RPMI7951 (cell line): Measurements from ENCODE around the gene SMYD3. TPM values are rescaled to one million over a fixed set of nuclear protein-coding genes. Genes with fewer than 3 reads are reported as not detected.
A peak's percentile ranks its signal among the peaks of the same experiment; 100 is the strongest.

ENCODE experiments used
- DNase-seq: peaks from one replicate; pipeline ENCODE4 v3.0.0-alpha.2; 2012; ENCODE audit warnings: low read depth
- total RNA-seq: library from RNA; depleted of rRNA; stranded (reverse); fragments of >200 nt; shearing (Covaris generic); gene quantifications from 2 replicates; pipeline ENCODE4 v1.2.3, GENCODE V29; 2014

The SMYD3 gene
- total RNA-seq, 1 experiment from 2014 or later: 33.9 TPM

DNA sequence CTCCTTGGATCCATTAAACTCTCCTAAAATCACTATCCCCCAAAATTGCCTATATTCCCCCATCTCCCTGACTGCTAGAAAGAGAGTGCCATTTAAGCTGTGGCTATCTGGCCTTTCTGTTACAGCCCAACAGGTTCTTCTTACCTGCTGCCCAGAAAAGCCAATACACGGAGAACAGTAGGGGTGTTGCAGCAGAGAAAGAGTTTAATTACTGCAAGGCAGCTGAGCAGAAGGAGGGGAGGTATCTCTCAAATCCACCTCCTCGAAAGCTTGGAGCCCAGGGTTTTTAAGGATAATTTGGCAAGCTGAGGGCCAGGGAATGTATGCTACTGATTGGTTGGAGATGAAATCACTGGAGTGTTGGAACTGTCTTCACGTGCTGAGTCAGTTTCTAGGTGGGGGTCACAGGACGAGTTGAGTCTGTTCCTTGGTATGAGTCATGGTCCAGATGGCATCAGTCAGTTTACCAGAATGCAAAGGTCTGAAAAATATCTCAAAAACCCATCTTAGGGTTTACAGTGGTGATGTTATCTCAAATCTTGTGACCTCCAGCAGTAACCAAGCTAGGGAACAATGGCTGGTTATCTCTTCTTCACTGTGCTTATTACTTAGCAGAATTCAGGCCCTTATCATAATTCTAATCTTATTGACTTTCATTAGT is 89.8 kb downstream of the SMYD3 start:
- DNase-seq: peak; percentile 93

- no peak for DNase-seq
These were observed 90.8 kb downstream of the SMYD3 start for GRCh38 chr1:246416261-246416660.

DNA sequence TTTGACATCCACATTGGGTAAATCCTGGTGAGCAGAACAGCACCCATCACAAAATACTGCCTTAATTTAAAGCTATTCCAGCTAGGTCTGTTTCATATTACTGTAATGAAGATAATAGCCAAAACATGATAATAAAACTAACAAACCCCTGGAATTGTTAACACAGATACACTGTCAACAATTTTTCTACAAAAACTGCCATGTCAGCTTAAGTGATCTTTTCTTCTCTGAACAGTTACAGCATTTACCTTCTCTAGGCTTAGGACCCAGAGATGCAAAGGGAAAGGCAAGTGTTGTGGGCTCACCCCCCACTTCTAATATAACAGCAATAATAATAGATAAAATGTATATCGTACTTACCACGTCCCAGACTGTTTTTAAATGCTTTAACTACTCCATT is 92.1 kb downstream of the SMYD3 start:
- DNase-seq: no peak

DNA sequence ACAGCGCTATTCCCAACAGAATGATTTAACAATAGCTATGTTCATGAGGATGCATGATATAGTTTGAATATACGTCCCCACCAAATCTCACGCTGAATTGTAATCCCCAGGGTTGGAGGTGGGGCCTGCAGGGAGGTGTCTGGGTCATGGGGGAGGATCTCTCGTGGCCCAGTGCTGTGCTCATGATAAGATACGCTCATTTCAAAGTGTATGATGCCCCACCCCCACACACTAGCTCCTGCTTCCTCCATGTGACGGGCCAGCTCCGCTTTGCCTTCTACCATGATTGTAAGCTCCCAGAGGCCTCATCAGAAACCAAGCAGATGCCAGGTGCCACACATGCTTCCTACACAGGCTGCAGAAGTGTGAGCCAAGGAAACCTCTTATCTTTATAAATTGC is 93.6 kb downstream of the SMYD3 start:
- DNase-seq: no peak

DNA sequence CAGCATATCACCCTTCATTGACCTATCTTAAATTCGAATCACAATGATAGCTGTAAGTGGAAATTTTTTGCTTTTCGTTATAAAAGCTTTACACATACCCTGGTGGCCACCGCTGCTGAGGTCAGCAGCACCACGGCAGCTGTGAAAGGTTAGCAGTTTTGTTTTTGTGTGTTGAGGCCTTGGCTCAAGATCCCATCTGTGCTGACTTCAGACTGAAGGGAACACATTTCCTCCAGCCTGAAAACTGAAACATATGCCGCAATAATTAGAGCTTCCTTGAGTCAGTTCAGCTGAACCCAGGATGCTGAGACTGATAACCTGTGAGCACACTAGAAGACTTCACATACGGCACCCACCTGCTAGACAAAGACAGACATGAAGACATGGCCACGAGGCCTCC is 103.0 kb downstream of the SMYD3 start:
- no peak for DNase-seq

GRCh38 chr1:246398126-246398813 is 108.8 kb downstream of the SMYD3 start:
- DNase-seq: no peak

DNA sequence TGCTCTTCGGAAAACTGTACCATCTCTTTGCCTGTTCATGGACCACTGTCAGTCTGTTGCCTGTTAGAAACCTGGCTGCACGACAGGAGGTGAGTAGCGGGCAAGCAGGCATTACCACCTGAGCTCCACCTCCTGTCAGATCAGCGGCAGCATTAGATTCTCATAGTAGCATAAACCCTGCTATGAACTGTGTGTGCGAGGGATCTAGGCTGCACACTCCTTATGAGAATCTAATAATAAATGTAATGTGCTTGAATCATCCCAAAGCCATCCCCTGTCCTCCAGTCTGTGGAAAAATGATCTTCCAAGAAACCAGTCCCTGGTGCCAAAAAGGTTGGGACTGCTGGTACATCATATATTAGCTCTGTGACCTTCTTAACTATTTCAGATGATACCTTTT is 110.0 kb downstream of the SMYD3 start:
- DNase-seq: no peak

GRCh38 chr1:246396322-246396721 is 110.8 kb downstream of the SMYD3 start:
- DNase-seq: no peak

GRCh38 chr1:246394121-246394520 is 113.0 kb downstream of the SMYD3 start:
- no peak for DNase-seq

GRCh38 chr1:246390855-246391254 is 116.2 kb downstream of the SMYD3 start:
- no peak for DNase-seq

- DNase-seq: no peak
These were observed 122.5 kb downstream of the SMYD3 start for GRCh38 chr1:246384616-246385015.

DNA sequence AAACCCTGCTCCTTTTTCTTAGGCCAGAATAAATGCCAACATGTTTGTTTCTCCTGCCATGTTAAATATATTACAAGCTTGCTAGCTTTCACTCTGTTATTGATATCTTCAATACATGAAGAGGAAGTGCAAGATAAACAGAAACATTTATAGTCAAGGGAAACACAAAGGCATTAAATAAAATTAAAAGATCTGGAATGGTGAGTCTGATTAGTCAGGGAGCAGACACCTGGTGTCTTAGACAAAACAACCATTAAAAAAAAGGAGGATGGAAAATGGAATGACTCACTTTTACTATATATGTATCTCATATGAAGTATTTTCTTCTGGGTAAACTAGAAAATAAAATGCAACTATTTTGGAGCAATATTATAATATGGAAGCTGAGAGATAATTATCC is 123.3 kb downstream of the SMYD3 start:
- DNase-seq: no peak

DNA sequence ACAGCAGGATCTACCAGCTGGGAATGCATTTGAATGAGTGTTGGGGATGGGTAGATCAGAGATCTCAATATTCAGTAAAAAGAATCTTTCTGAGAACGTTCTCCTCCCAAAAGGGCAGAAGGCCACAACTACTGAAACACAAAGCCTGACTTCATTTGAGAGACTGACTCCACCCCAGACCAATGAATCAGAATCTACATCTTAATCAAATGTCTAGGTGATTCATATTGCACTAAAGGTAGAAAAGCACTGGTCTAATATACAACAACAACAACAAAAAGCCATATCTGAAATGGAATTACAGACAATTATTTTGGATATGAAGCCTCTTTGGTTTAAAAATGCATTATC is 123.9 kb downstream of the SMYD3 start:
- DNase-seq: no peak

- no peak for DNase-seq
These were observed 124.4 kb downstream of the SMYD3 start for GRCh38 chr1:246382589-246383238.

DNA sequence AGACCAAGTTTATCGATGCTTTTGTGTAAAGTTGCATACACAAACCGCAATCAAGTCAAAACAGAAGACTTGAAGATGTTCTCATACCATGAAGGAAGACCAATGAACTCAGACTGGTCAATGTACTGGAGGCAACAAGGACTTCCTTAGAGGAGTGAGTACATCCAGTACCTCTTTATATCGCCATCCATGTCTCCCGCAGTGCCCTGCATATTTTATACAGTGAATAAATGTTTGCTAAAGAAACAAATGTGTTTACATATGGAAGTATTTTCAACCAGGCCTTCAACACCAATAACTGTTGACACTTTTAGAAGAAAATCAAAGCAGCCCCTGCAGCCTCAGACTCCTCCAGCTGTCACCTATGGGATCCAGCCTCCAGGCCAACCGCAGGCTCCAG is 125.6 kb downstream of the SMYD3 start:
- no peak for DNase-seq

DNA sequence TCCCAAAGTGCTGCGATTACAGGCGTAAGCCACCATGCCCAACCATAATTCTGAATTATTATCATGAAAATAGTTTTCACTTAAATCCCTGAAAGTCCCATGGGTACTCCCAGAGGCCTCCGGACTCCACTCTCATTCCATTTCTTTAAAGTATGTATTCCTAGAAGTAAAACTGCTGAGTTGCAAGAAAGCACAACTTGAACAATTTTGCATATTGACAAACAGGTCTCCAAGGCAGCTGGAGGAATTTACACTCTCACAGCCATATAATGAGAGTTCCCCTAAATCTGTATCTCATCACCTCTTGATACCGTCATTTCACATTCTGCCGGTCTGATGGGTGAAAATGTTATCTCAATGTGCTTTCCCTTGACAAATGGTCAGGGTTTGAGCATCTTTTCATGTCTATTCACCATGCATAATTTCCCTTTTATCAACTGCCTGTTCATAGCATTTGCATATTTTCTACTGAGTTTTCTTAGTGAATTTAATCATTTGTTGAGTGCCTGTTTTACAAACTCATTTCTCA is 129.4 kb downstream of the SMYD3 start:
- no peak for DNase-seq

- peak; percentile 10 for DNase-seq
These were observed 133.1 kb downstream of the SMYD3 start for GRCh38 chr1:246373828-246374569.

DNA sequence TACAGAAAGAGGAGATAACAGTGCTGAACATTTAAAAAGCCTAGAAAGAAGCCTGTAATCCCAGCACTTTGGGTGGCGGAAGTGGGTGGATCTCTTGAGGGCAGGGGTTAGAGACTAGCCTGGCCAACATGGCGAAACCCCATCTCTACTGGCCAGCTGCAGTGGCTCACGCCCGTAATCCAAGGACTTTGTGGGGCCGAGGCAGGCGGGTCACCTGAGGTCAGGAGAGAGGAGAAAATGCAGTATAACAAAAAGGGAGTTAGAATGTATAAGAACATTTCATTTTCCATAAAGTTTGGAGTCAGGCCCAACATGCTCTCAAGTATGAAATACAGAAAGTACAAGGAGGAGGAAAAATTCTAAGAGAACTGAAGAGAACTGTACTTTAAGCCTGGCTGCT is 134.5 kb downstream of the SMYD3 start:
- DNase-seq: peak; percentile 41

DNA sequence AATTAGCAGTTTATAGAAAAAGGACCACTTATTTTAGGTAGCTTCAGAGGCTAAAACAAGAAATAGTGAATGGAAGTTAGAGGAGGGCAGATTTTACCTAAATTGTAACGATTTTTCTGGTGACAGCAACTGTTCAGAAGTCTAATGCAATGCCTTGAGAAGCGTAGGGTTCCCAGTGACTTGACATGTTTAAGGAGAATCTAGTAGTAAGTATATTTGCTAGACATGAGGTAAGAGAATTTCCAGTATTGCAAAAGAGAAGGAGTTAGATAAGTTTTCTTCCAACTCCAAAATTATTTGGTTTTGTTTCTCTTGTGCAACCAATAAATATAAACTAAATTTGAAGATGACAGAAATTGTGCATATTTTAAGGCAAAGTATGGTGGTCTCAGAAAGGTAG is 140.0 kb downstream of the SMYD3 start:
- no peak for DNase-seq

GRCh38 chr1:246365708-246366107 is 141.4 kb downstream of the SMYD3 start:
- no peak for DNase-seq

- DNase-seq: no peak
These were observed 142.6 kb downstream of the SMYD3 start for GRCh38 chr1:246364415-246364941.

- peak; percentile 7 for DNase-seq
These were observed 150.0 kb downstream of the SMYD3 start for GRCh38 chr1:246357014-246357598.
